ENCODE results near the gene TBL1X.

DNA sequence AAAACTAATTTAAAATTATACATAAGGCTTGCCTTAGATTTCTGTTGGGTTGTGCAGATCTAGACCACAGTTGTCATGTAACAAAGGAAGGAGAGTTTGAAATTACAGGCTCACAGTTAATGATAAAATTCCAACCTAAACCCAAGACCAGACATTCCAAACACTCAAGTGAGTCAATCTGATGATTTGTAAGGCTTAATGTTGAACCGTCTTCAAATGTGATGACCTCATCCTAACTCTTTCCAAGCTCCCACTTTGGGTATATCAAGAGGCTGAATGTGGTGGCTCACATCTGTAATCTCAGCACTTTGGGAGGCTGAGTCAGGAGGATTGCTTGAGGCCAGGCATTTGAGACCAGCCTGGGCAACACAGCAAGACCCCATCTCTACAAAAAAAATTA, 149.2 kb downstream of the TBL1X start:
- TF ChIP-seq POLR2A (IDR thresholded peaks at IDR 0.05) (no peak), CTCF (IDR thresholded peaks at IDR 0.05) (no peak), POLR2AphosphoS5 (IDR thresholded peaks at IDR 0.05) (no peak)

Measured in stomach (tissue), 4 donors.